Rectal smooth muscle tissue (tissue), 1 donor: Measurements from ENCODE around the gene SNRNP35.
"Not testable (repeated sequence)": the region's sequence is repeated elsewhere in the genome, so short reads cannot be mapped to it uniquely, and the experiment has no call there.

ENCODE experiments used
- H3K27ac ChIP-seq: one replicate; pipeline ENCODE4 v1.7.0; 2013; ENCODE audit warnings: low read depth, low read length, inconsistent platforms
- H3K27me3 ChIP-seq: one replicate; pipeline ENCODE4 v1.7.0; 2013; ENCODE audit warnings: low read length; ENCODE audit not compliant: control insufficient read depth, insufficient read depth
- H3K36me3 ChIP-seq: one replicate; pipeline ENCODE4 v1.7.0; 2013; ENCODE audit warnings: low read length; ENCODE audit not compliant: control insufficient read depth, insufficient read depth
- H3K4me1 ChIP-seq: one replicate; pipeline ENCODE4 v1.7.0; 2013; ENCODE audit warnings: low read length; ENCODE audit not compliant: control insufficient read depth, insufficient read depth
- H3K4me3 ChIP-seq: one replicate; pipeline ENCODE4 v1.7.0; 2013; ENCODE audit warnings: low read length
- H3K9ac ChIP-seq: one replicate; pipeline ENCODE4 v1.7.0; 2013; ENCODE audit warnings: low read length

SNRNP35 gene

GRCh38 chr12:123482876-123483275 is 24.9 kb downstream of the SNRNP35 start:
- Histone ChIP-seq H3K27me3 (no peaks in the 10 kb centered on the region), H3K9ac (no peak overlapping the region), H3K4me1 (no peaks in the 10 kb centered on the region), H3K4me3 (no peak overlapping the region), H3K27ac (no peak overlapping the region), H3K36me3 (peaks cover 2% of the 10 kb centered on the region)

GRCh38 chr12:123483602-123484248 is 25.8 kb downstream of the SNRNP35 start:
- Histone ChIP-seq H3K4me1 (no peaks in the 10 kb centered on the region), H3K27me3 (no peaks in the 10 kb centered on the region), H3K4me3 (no peak overlapping the region), H3K36me3 (peaks cover 2% of the 10 kb centered on the region), H3K27ac (no peak overlapping the region), H3K9ac (no peak overlapping the region)

GRCh38 chr12:123485756-123486155 is 27.8 kb downstream of the SNRNP35 start:
- Histone ChIP-seq H3K27ac (no peak overlapping the region), H3K27me3 (no peaks in the 10 kb centered on the region), H3K9ac (no peak overlapping the region), H3K4me3 (no peak overlapping the region), H3K36me3 (no peaks in the 10 kb centered on the region), H3K4me1 (no peaks in the 10 kb centered on the region)

- H3K4me3 ChIP-seq: no peak overlapping the region
- no peak overlapping the region for H3K27ac ChIP-seq
- no peak overlapping the region for H3K9ac ChIP-seq
- H3K36me3 ChIP-seq: no peaks in the 10 kb centered on the region
- H3K27me3 ChIP-seq: no peaks in the 10 kb centered on the region
- no peaks in the 10 kb centered on the region for H3K4me1 ChIP-seq
Measured at GRCh38 chr12:123487428-123487827, 29.5 kb downstream of the SNRNP35 start.

- Histone ChIP-seq H3K27ac (no peak overlapping the region), H3K27me3 (no peaks in the 10 kb centered on the region), H3K9ac (no peak overlapping the region), H3K4me1 (no peaks in the 10 kb centered on the region), H3K4me3 (no peak overlapping the region), H3K36me3 (no peaks in the 10 kb centered on the region)
Measured at GRCh38 chr12:123488539-123489230, 30.7 kb downstream of the SNRNP35 start.

GRCh38 chr12:123489580-123489979 is 31.6 kb downstream of the SNRNP35 start:
- no peaks in the 10 kb centered on the region for H3K4me1 ChIP-seq
- H3K9ac ChIP-seq: no peak overlapping the region
- no peak overlapping the region for H3K27ac ChIP-seq
- H3K36me3 ChIP-seq: no peaks in the 10 kb centered on the region
- H3K4me3 ChIP-seq: no peak overlapping the region
- H3K27me3 ChIP-seq: no peaks in the 10 kb centered on the region

GRCh38 chr12:123490089-123490488 is 32.1 kb downstream of the SNRNP35 start:
- Histone ChIP-seq H3K36me3 (no peaks in the 10 kb centered on the region), H3K27ac (no peak overlapping the region), H3K4me1 (no peaks in the 10 kb centered on the region), H3K4me3 (no peak overlapping the region), H3K9ac (no peak overlapping the region), H3K27me3 (no peaks in the 10 kb centered on the region)

- Histone ChIP-seq H3K27ac (no peak overlapping the region), H3K4me1 (no peaks in the 10 kb centered on the region), H3K9ac (no peak overlapping the region), H3K36me3 (no peaks in the 10 kb centered on the region), H3K27me3 (no peaks in the 10 kb centered on the region), H3K4me3 (no peak overlapping the region)
Measured at GRCh38 chr12:123491056-123491455, 33.1 kb downstream of the SNRNP35 start.

GRCh38 chr12:123491481-123491880 is 33.5 kb downstream of the SNRNP35 start:
- no peaks in the 10 kb centered on the region for H3K27me3 ChIP-seq
- no peak overlapping the region for H3K9ac ChIP-seq
- H3K36me3 ChIP-seq: no peaks in the 10 kb centered on the region
- H3K27ac ChIP-seq: no peak overlapping the region
- no peak overlapping the region for H3K4me3 ChIP-seq
- no peaks in the 10 kb centered on the region for H3K4me1 ChIP-seq

GRCh38 chr12:123492339-123493039 is 34.5 kb downstream of the SNRNP35 start:
- H3K27me3 ChIP-seq, H3K4me3 ChIP-seq, H3K4me1 ChIP-seq, H3K36me3 ChIP-seq, H3K9ac ChIP-seq, H3K27ac ChIP-seq: not testable (repeated sequence)

- no peaks in the 10 kb centered on the region for H3K36me3 ChIP-seq
- H3K27ac ChIP-seq: no peak overlapping the region
- H3K4me3 ChIP-seq: no peak overlapping the region
Measured at GRCh38 chr12:123494124-123494851, 36.3 kb downstream of the SNRNP35 start.

GRCh38 chr12:123497065-123497464 is 39.1 kb downstream of the SNRNP35 start:
- Histone ChIP-seq H3K36me3 (no peaks in the 10 kb centered on the region), H3K9ac (no peak overlapping the region), H3K4me3 (no peak overlapping the region), H3K4me1 (no peaks in the 10 kb centered on the region), H3K27ac (no peak overlapping the region), H3K27me3 (no peaks in the 10 kb centered on the region)

More at GRCh38 chr12:123494124-123494851, 36.3 kb downstream of the SNRNP35 start:
- Histone ChIP-seq H3K4me1 (no peaks in the 10 kb centered on the region), H3K27me3 (no peaks in the 10 kb centered on the region), H3K9ac (no peak overlapping the region)
